Measurements from ENCODE around the gene CACNA2D4. TPM values are rescaled to one million over a fixed set of nuclear protein-coding genes. Genes with fewer than 3 reads are reported as not detected.

CACNA2D4 gene
- total RNA-seq, 1 donor from 2014 or later: 0.83 TPM

DNA sequence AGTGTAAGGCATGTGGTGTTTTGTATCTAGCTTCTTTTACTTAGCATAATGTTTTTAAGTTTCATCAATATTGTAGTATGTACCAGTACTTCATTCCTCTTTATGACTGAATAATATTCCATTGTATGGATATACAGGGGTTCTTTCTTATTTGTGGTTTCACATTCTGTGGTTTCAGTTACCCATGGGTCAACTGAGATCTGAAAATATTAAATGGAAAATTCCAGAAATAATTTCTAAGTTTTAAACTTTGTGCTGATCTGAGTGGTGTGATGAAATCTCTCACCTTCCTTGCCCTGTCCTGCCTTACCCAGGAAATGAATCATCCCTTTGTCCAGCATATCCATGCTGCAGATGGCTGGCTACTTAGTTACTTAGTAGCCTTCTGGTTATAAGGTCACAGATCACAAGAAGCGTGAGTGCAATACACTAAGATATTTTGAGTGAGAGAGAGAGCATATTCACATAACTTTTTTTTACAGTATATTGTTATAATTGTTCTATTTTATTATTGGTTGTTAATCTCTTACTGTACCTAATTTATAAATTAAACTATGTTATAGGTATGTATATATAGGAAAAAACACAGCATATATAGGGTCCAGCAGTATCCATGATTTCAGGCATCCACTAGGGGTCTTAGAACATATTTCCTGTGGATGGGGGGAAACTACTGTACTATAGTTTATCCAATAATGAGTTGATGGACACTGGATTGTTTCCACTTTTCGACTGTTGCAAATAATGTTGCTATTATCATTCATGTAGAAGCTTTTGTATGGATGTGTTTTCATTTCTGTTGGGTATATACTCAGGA lies 157.7 kb downstream of the CACNA2D4 start:
- ATAC-seq: peak; percentile 81
- DNase-seq (ENCODE audit: low spot score): no peak

GRCh38 chr12:1758887-1759286 lies 159.6 kb downstream of the CACNA2D4 start:
- ATAC-seq: peak; percentile 54
- DNase-seq (ENCODE audit: low spot score): no peak

GRCh38 chr12:1758376-1758775 lies 160.1 kb downstream of the CACNA2D4 start:
- ATAC-seq (no peak), DNase-seq (ENCODE audit: low spot score) (no peak)

GRCh38 chr12:1750300-1750699 lies 168.2 kb downstream of the CACNA2D4 start:
- ATAC-seq: peak; percentile 31
- no peak for DNase-seq (ENCODE audit: low spot score)

DNA sequence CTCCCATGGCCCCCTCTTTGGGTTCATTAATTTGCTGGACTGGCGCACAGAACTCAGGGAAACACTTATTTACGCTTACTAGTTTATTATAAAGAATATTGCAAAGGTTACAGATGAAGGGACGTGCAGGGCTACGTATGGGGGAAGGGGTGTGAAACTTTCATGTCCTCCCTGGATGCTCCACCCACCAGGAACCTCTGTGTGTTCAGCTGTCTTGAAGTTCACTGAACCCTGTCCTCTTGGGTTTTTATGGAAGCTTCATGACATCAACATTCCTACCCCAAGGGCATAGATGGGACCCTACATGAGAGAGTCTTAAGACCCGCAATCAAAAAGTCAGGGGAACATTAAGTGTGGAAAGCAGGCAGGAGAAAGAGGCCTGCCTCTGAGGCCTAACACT lies 169.4 kb downstream of the CACNA2D4 start:
- DNase-seq (ENCODE audit: low spot score): no peak
- no peak for ATAC-seq

DNA sequence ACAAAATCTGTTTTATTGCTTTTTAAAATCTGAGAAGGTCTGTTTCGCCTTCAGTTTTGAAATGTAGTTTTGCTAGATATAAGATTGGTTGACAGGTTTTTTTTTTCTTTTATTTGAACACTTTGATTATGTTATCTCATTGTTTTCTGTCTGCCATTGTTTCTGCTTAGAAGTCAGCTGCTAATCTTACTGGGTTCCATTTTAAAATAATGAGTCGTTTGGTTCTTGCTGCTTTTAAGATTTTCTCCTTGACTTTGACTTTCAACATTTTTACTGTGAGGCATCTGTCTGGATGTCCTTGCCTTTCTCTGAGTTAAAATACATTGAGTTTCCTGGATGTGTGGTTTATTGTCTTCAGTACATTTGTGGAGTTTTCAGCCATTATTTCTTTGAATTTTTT lies 170.8 kb downstream of the CACNA2D4 start:
- no peak for DNase-seq (ENCODE audit: low spot score)
- no peak for ATAC-seq

DNA sequence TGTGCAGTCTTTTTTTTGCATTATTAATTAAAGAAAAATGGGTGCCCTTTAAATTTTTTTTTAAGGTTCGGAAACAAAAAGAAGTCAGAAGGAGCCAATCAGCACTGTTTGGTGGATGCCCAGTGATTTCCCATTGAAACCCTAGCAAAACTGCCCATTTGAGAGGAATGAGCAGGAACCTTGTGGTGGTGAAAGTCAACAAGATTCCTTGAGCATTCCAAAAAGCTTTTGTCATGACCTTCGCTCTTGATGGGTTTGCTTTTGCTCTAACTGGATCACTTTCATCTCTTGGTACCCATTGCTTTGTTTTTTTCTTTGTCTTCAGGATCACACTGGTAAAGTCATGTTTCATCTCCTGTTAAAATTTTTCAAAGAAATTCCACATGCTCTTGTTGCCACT lies 173.5 kb downstream of the CACNA2D4 start:
- DNase-seq (ENCODE audit: low spot score) (no peak), ATAC-seq (no peak)

Other genes with a start within 250 kb of the CACNA2D4 start
- 58.0 TPM for gene ADIPOR2, start 227.6 kb downstream of the CACNA2D4 start, total RNA-seq
- gene LRTM2, start 98.1 kb downstream of the CACNA2D4 start, total RNA-seq: not detected
- gene DCP1B, start 85.8 kb upstream of the CACNA2D4 start, total RNA-seq: 3.9 TPM
- 0.83 TPM for gene CACNA1C, start 134.3 kb upstream of the CACNA2D4 start, total RNA-seq

Measured in left lobe of liver (tissue), 2 donors.